ENCODE results near the gene LINS1. TPM values are rescaled to one million over a fixed set of nuclear protein-coding genes. Genes with fewer than 3 reads are reported as not detected.

Gene LINS1
- total and polyA plus RNA-seq, 2 of the 8 experiments (the other 6 are each of a cell fraction or from before 2014, with no cell fraction given) = 4.2 to 8.1 TPM

DNA sequence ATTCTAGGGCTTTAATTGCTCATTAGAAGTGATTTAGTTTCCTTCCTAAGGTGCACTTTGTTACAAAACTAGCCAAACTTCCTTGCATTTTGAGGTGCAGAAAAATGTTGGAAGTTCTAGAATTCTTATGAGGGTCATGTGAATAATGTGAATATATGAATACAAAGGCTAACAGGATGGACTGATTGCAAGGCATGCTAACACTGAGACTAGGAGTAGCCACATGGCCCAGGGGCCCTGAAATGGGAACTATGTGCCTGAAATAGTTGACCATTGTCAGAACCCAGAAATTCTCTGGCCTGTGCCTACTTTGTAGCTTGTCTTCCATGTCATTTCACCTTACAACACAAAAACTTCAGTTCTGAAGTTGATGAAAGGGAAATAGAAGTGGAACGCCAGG lies 11.2 kb upstream of the LINS1 start:
- ChIA-PET POLR2A (ENCODE audit: partially characterized antibody) (interaction anchor here (0.6 kb wide), 1 partner anchor 75 kb away, joined by 3 read pairs; no protein-coding TSS in a partner anchor), CTCF (ENCODE audit: partially characterized antibody) (no interaction called here)
- Histone ChIP-seq H2BK5ac (ENCODE audit: low read depth, low read length) (no peak overlapping the region), H2BK12ac (ENCODE audit: low read depth, low read length) (no peak overlapping the region), H3K79me1 (ENCODE audit: low read depth, low read length) (peaks cover 2% of the 10 kb centered on the region; the same call in 1 of the 2 replicates), H4K8ac (ENCODE audit: extremely low read depth, insufficient read depth, low read length) (no peak overlapping the region), H2BK20ac (ENCODE audit: low read length) (no peak overlapping the region), H3K36me3 (ENCODE audit: control insufficient read depth in 2 of 4, insufficient read depth in 4 of 4, low read length in 3 of 4) (peaks cover 3 to 24% (median 14%) of the 10 kb centered on the region in 4 experiments; a peak in 7 of 8 replicates), H3K23ac (ENCODE audit: insufficient read length) (no peak overlapping the region), H3K4me3 (ENCODE audit: extremely low read depth in 1 of 4, insufficient read depth in 2 of 4, low read depth in 3 of 4, low read length in 4 of 4) (no peak overlapping the region), H4K5ac (ENCODE audit: insufficient read length, low read depth, low read length) (no peak overlapping the region), H2AFZ (ENCODE audit: low read length) (no peak overlapping the region), H3K79me2 (ENCODE audit: control insufficient read depth in 1 of 2, insufficient read depth in 2 of 2, low read length in 2 of 2) (peaks cover 0 to 6% of the 10 kb centered on the region in 2 experiments; a peak in 1 of 4 replicates), H3K23me2 (ENCODE audit: low read depth, low read length) (no peaks in the 10 kb centered on the region), H2AK5ac (ENCODE audit: low read depth, low read length) (no peak overlapping the region), H2BK15ac (ENCODE audit: low read length) (no peak overlapping the region), H3K4ac (replicated peaks; ENCODE audit: insufficient read length, low read depth, low read length) (no peak overlapping the region), H2BK120ac (replicated peaks; ENCODE audit: low read depth, low read length) (no peak overlapping the region), H3K56ac (replicated peaks; ENCODE audit: insufficient read length, low read depth, low read length) (no peak overlapping the region), H3K27me3 (replicated peaks in 1 of 4; ENCODE audit: control insufficient read depth in 3 of 4, extremely low read depth in 1 of 4, insufficient read depth in 3 of 4, low read length in 3 of 4) (no peaks in the 10 kb centered on the region), H3K14ac (ENCODE audit: insufficient read length) (no peak overlapping the region), H3K27ac (ENCODE audit: low read depth, low read length) (no peak overlapping the region), H3K4me1 (replicated peaks in 1 of 4; ENCODE audit: control insufficient read depth in 3 of 4, insufficient read depth in 4 of 4, low read length in 3 of 4) (no peaks in the 10 kb centered on the region), H3K9me3 (ENCODE audit: insufficient read depth in 2 of 2, low read depth in 1 of 2, low read length in 1 of 2) (no peaks in the 10 kb centered on the region), H3K9ac (replicated peaks in 1 of 4; ENCODE audit: extremely low read depth in 1 of 4, low read depth in 3 of 4, low read length in 3 of 4) (no peak overlapping the region), H3K18ac (ENCODE audit: extremely low read depth, low read length) (no peak overlapping the region), H3K4me2 (ENCODE audit: insufficient read depth in 1 of 2, low read depth in 2 of 2, low read length in 2 of 2) (no peak overlapping the region), H4K91ac (replicated peaks; ENCODE audit: insufficient read length, low read length) (no peak overlapping the region), H4K20me1 (replicated peaks in 1 of 2; ENCODE audit: control insufficient read depth in 1 of 2, insufficient read depth in 2 of 2, low read length in 2 of 2) (peaks cover 0 to 2% of the 10 kb centered on the region in 2 experiments)
- DNase-seq (ENCODE audit: low read depth in 1 of 2, low spot score in 2 of 2) = no peak
- TF ChIP-seq SRF (IDR thresholded peaks at IDR 0.05; ENCODE audit: low read depth, low read length) = no peak
- TF ChIP-seq BRCA1 (IDR thresholded peaks at IDR 0.05; ENCODE audit: low read depth, low read length) = no peak
- no peak for TF ChIP-seq CEBPB (IDR thresholded peaks at IDR 0.05; ENCODE audit: low read depth, low read length)
- no peak for TF ChIP-seq JUND (IDR thresholded peaks at IDR 0.05; ENCODE audit: low read length)
- no peak for TF ChIP-seq BCL11A (IDR thresholded peaks at IDR 0.05; ENCODE audit: low read depth in 2 of 2, low read length in 2 of 2)
- TF ChIP-seq RBBP5 (IDR thresholded peaks at IDR 0.05; ENCODE audit: borderline replicate concordance, low read depth, low read length) = no peak
- no peak for TF ChIP-seq TBP (IDR thresholded peaks at IDR 0.05; ENCODE audit: low read depth, low read length)
- no peak for TF ChIP-seq RFX5 (IDR thresholded peaks at IDR 0.05; ENCODE audit: borderline replicate concordance, low read depth, low read length)
- TF ChIP-seq KDM4A (IDR thresholded peaks at IDR 0.05; ENCODE audit: low read depth, low read length, severe bottlenecking) = no peak
- no peak for TF ChIP-seq BACH1 (IDR thresholded peaks at IDR 0.05; ENCODE audit: low read length)
- no peak for TF ChIP-seq ZNF274 (IDR thresholded peaks at IDR 0.05; ENCODE audit: borderline replicate concordance, extremely low read depth, low read length)
- no peak for TF ChIP-seq YY1 (IDR thresholded peaks at IDR 0.05; ENCODE audit: low read depth, low read length)
- no peak for FAIRE-seq
- WGBS, 2 experiments (ENCODE audit: extremely low coverage in 1 of 2, insufficient coverage in 1 of 2, insufficient read length in 1 of 2, insufficient replicate concordance in 2 of 2, low coverage in 1 of 2, low lambda C conversion rate in 2 of 2, missing lambda C conversion rate in 1 of 2) = 87% methylated on average over 1 of the region's 1 CpG; no CpG with 5 or more reads in 1 of the 2 experiments

All from H1 (cell line).